Measurements from ENCODE around the gene RSF1. TPM values are rescaled to one million over a fixed set of nuclear protein-coding genes. Genes with fewer than 3 reads are reported as not detected.

Gene RSF1
- total RNA-seq, 1 experiment from 2014 or later: 62.0 TPM

GRCh38 chr11:77730789-77731188 is 89.7 kb downstream of the RSF1 start:
- Mint-ChIP-seq H3K4me1 (ENCODE audit: insufficient read depth, unreplicated experiment) (no peaks in the 10 kb centered on the region), H3K36me3 (ENCODE audit: insufficient read depth, unreplicated experiment) (peaks cover 42% of the 10 kb centered on the region), H3K27ac (ENCODE audit: low read depth, unreplicated experiment) (no peak overlapping the region), H3K9me3 (ENCODE audit: unreplicated experiment) (peaks cover 8% of the 10 kb centered on the region), H3K27me3 (ENCODE audit: insufficient read depth, unreplicated experiment) (no peaks in the 10 kb centered on the region), H3K4me3 (ENCODE audit: unreplicated experiment) (no peak overlapping the region)
- no peak for DNase-seq (ENCODE audit: unreplicated experiment)
- no peak for TF ChIP-seq CTCF (IDR thresholded peaks at IDR 0.05; ENCODE audit: unreplicated experiment)
- ChIA-PET CTCF (no interaction called here), POLR2A (no interaction called here)
- intact Hi-C loops (cut with micrococcal nuclease): no loop called here
- BruUV-seq (replicated peaks): no TSS peak

GRCh38 chr11:77729063-77729462 is 91.5 kb downstream of the RSF1 start:
- CTCF ChIA-PET: no interaction called here
- DNase-seq (ENCODE audit: unreplicated experiment): no peak
- BruUV-seq (replicated peaks): no TSS peak
- POLR2A ChIA-PET: interaction anchor here (0.7 kb wide), 1 partner anchor 10 kb away, joined by 3 read pairs; no protein-coding TSS in a partner anchor
- Mint-ChIP-seq H3K27ac (ENCODE audit: low read depth, unreplicated experiment) (no peak overlapping the region), H3K9me3 (ENCODE audit: unreplicated experiment) (peaks cover 8% of the 10 kb centered on the region), H3K4me1 (ENCODE audit: insufficient read depth, unreplicated experiment) (no peaks in the 10 kb centered on the region), H3K4me3 (ENCODE audit: unreplicated experiment) (no peak overlapping the region), H3K27me3 (ENCODE audit: insufficient read depth, unreplicated experiment) (no peaks in the 10 kb centered on the region), H3K36me3 (ENCODE audit: insufficient read depth, unreplicated experiment) (peaks cover 42% of the 10 kb centered on the region)
- TF ChIP-seq CTCF (IDR thresholded peaks at IDR 0.05; ENCODE audit: unreplicated experiment): no peak
- intact Hi-C loops (cut with micrococcal nuclease): no loop called here

DNA sequence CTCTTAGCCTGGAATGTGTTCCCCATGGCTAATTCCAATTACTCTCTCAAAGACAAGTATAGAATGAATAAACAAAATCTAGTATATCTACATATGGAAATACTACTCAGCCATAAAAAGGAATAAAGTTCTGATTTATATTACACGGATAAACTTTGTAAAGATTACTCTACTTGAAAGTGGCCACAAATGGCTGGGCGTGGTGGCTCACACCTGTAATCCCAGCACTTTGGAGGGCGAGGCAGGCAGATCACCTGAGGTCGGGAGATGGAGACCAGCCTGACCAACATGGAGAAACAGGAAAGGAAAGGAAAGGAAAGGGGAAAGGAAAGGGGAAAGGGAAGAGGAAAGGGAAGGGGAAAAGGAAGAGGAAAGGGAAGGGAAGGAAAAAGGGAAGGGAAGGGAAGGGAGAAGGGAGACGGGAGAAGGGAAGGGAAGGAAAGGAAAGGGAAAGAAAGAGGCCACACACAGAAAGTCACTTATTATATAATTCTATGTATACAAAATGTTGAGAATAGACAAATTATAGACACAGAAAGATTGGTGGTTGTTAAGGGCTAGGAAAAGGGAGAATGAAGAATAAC is 92.2 kb downstream of the RSF1 start:
- ChIA-PET CTCF (no interaction called here), POLR2A (interaction anchor here (0.7 kb wide), 1 partner anchor 11 kb away, joined by 3 read pairs; no protein-coding TSS in a partner anchor)
- intact Hi-C loops (cut with micrococcal nuclease): no loop called here
- DNase-seq (ENCODE audit: unreplicated experiment): no peak
- no peak for TF ChIP-seq CTCF (IDR thresholded peaks at IDR 0.05; ENCODE audit: unreplicated experiment)
- H3K4me1 Mint-ChIP-seq (ENCODE audit: insufficient read depth, unreplicated experiment): no peaks in the 10 kb centered on the region
- H3K4me3 Mint-ChIP-seq (ENCODE audit: unreplicated experiment): no peak overlapping the region
- H3K27me3 Mint-ChIP-seq (ENCODE audit: insufficient read depth, unreplicated experiment): no peaks in the 10 kb centered on the region
- no TSS peak for BruUV-seq (replicated peaks)
- peaks cover 8% of the 10 kb centered on the region for H3K9me3 Mint-ChIP-seq (ENCODE audit: unreplicated experiment)
- no peak overlapping the region for H3K27ac Mint-ChIP-seq (ENCODE audit: low read depth, unreplicated experiment)
- peaks cover 46% of the 10 kb centered on the region for H3K36me3 Mint-ChIP-seq (ENCODE audit: insufficient read depth, unreplicated experiment)

GRCh38 chr11:77726524-77726923 is 94.0 kb downstream of the RSF1 start:
- Mint-ChIP-seq H3K27me3 (ENCODE audit: insufficient read depth, unreplicated experiment) (no peaks in the 10 kb centered on the region), H3K4me3 (ENCODE audit: unreplicated experiment) (no peak overlapping the region), H3K9me3 (ENCODE audit: unreplicated experiment) (peaks cover 8% of the 10 kb centered on the region), H3K36me3 (ENCODE audit: insufficient read depth, unreplicated experiment) (peaks cover 48% of the 10 kb centered on the region), H3K4me1 (ENCODE audit: insufficient read depth, unreplicated experiment) (no peaks in the 10 kb centered on the region), H3K27ac (ENCODE audit: low read depth, unreplicated experiment) (no peak overlapping the region)
- no TSS peak for BruUV-seq (replicated peaks)
- POLR2A ChIA-PET: no interaction called here
- CTCF ChIA-PET: no interaction called here
- intact Hi-C loops (cut with micrococcal nuclease): no loop called here
- DNase-seq (ENCODE audit: unreplicated experiment): no peak
- no peak for TF ChIP-seq CTCF (IDR thresholded peaks at IDR 0.05; ENCODE audit: unreplicated experiment)
